Thoracic aorta (tissue), 2 donors: Measurements from ENCODE around the gene PPP6R3. TPM values are rescaled to one million over a fixed set of nuclear protein-coding genes. Genes with fewer than 3 reads are reported as not detected.
"Not testable (repeated sequence)": the region's sequence is repeated elsewhere in the genome, so short reads cannot be mapped to it uniquely, and the experiment has no call there.

Experiments used
- ATAC-seq: fragments of 150-250 bp; one replicate; pipeline ENCODE4 v1.8.0; 2017; ENCODE audit warnings: low read depth; ENCODE audit not compliant: insufficient number of reproducible peaks, low FRiP score
- DNase-seq: peaks from one replicate; pipeline ENCODE4 v3.0.0-alpha.2; 2020; ENCODE audit warnings: low spot score
- H3K27ac ChIP-seq, 2 donors: fragments of 200-600 bp; sonication (generic); 1 replicate in 1 of 2; 2 replicates in 1 of 2; pipeline ENCODE4 v1.5.1; 2016; ENCODE audit warnings: mild to moderate bottlenecking in 2 of 2, moderate library complexity in 2 of 2
- H3K27me3 ChIP-seq: fragments of 200-600 bp; sonication (generic); replicated peaks from 2 replicates; pipeline ENCODE4 v1.6.0; 2016; ENCODE audit warnings: mild to moderate bottlenecking; ENCODE audit not compliant: insufficient read depth
- H3K36me3 ChIP-seq: fragments of 200-600 bp; sonication (generic); one replicate; pipeline ENCODE4 v1.5.1; 2016
- H3K4me1 ChIP-seq, 2 donors: fragments of 200-600 bp; sonication (generic); 1 replicate in 1 of 2; 2 replicates in 1 of 2; pipeline versions ENCODE4 v1.5.1 to v1.6.0; 2016; ENCODE audit warnings: low read depth in 2 of 2, mild to moderate bottlenecking in 1 of 2; ENCODE audit not compliant: control insufficient read depth in 1 of 2
- H3K4me3 ChIP-seq: fragments of 200-600 bp; sonication (generic); 2 replicates; pipeline ENCODE4 v1.5.1; 2016; ENCODE audit warnings: mild to moderate bottlenecking
- H3K9me3 ChIP-seq: fragments of 200-600 bp; sonication (generic); 2 replicates; pipeline ENCODE4 v1.5.1; 2016
- CTCF ChIP-seq: fragments of 200-600 bp; sonication (generic); IDR thresholded peaks from one replicate; pipeline ENCODE4 v1.5.1; 2019; ENCODE audit warnings: antibody characterized with exemption
- total RNA-seq, 2 donors: library from RNA; depleted of rRNA; stranded (reverse); fragments of >200 nt; gene quantifications; one replicate each; pipeline versions ENCODE4 v1.1.0 to v1.2.3, GENCODE V29; 2016

PPP6R3 gene
- total RNA-seq, 2 donors from 2014 or later, result 75.4 to 166 TPM

- no peak for ATAC-seq
- H3K27me3 ChIP-seq, result no peaks in the 10 kb centered on the region
- H3K9me3 ChIP-seq, result peaks cover 12% of the 10 kb centered on the region
- no peaks in the 10 kb centered on the region for H3K4me1 ChIP-seq
- no peak for TF ChIP-seq CTCF
- no peak for DNase-seq
- no peak overlapping the region for H3K4me3 ChIP-seq
- H3K36me3 ChIP-seq, result peaks cover 58% of the 10 kb centered on the region
- no peak overlapping the region for H3K27ac ChIP-seq
Measured at GRCh38 chr11:68430801-68431200, 29.8 kb upstream of the PPP6R3 start.

- H3K4me3 ChIP-seq, result no peak overlapping the region
- H3K36me3 ChIP-seq, result peaks cover 55% of the 10 kb centered on the region
- DNase-seq (no peak), ATAC-seq (no peak)
- peaks cover 12% of the 10 kb centered on the region for H3K9me3 ChIP-seq
- no peaks in the 10 kb centered on the region for H3K27me3 ChIP-seq
- peaks cover 4% of the 10 kb centered on the region in 2 donors for H3K4me1 ChIP-seq
- TF ChIP-seq CTCF, result no peak
- H3K27ac ChIP-seq, result no peak overlapping the region
Measured at GRCh38 chr11:68431984-68432645, 28.4 kb upstream of the PPP6R3 start.

GRCh38 chr11:68432874-68433273, 27.7 kb upstream of the PPP6R3 start:
- Histone ChIP-seq H3K4me3 (no peak overlapping the region), H3K27ac (no peak overlapping the region), H3K36me3 (peaks cover 53% of the 10 kb centered on the region), H3K9me3 (peaks cover 12% of the 10 kb centered on the region), H3K27me3 (no peaks in the 10 kb centered on the region), H3K4me1 (peaks cover 6 to 12% of the 10 kb centered on the region in 2 donors)
- no peak for ATAC-seq
- no peak for DNase-seq
- no peak for TF ChIP-seq CTCF

- H3K27me3 ChIP-seq, result no peaks in the 10 kb centered on the region
- no peak overlapping the region for H3K4me3 ChIP-seq
- no peak for DNase-seq
- no peak overlapping the region for H3K27ac ChIP-seq
- H3K4me1 ChIP-seq, result peaks cover 6 to 13% of the 10 kb centered on the region in 2 donors
- no peak for TF ChIP-seq CTCF
- peaks cover 12% of the 10 kb centered on the region for H3K9me3 ChIP-seq
- H3K36me3 ChIP-seq, result peaks cover 54% of the 10 kb centered on the region
- no peak for ATAC-seq
Measured at GRCh38 chr11:68433541-68433940, 27.0 kb upstream of the PPP6R3 start.

- Histone ChIP-seq H3K36me3 (peaks cover 56% of the 10 kb centered on the region), H3K4me1 (peaks cover 6 to 13% of the 10 kb centered on the region in 2 donors)
- ATAC-seq, H3K27me3 ChIP-seq, H3K4me3 ChIP-seq, H3K9me3 ChIP-seq, DNase-seq, H3K27ac ChIP-seq: not testable (repeated sequence)
Measured at GRCh38 chr11:68434159-68434558, 26.4 kb upstream of the PPP6R3 start.
